Epithelial cell of proximal tubule (primary cell): ENCODE data around the gene HIVEP3. TPM values are rescaled to one million over a fixed set of nuclear protein-coding genes. Genes with fewer than 3 reads are reported as not detected.

ENCODE experiments used
- DNase-seq: peaks from one replicate; pipeline ENCODE4 v3.0.0-alpha.2; 2011; ENCODE audit warnings: low read depth
- H3K4me3 ChIP-seq: 2 replicates; pipeline ENCODE4 v1.5.1; 2011; ENCODE audit warnings: low read depth, mild to moderate bottlenecking, low read length
- total RNA-seq: library from RNA; depleted of rRNA; stranded (reverse); fragments of >200 nt; gene quantifications from 2 replicates; pipeline ENCODE4 v1.2.3, GENCODE V29; 2015
- TF ChIP-seq, protein P1 (sequence below): conservative IDR thresholded peaks from 2 replicates; pipeline ENCODE4 v1.5.1; 2012; ENCODE audit warnings: low read depth, mild to moderate bottlenecking, low read length

HIVEP3 gene
- total RNA-seq, 1 donor from 2014 or later = 3.9 TPM

DNA sequence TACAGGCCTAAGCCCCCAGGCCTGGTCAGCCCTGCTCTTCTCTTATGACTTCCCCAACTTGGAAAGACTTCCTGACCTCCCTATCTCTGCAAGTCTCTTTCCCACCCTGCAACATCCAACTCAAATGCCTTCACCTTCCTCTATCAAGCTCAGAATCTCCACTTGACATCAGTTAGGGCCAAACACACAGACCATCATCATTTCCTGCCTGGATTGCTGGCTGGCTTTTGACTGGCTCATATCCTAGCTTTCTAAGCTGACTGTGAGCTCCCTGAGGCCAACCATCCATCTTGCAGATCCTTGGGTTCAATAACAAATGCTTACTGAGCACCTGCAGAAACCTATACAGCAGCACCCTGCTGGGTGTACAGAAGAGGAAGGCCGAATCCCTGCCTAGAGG is 296.9 kb downstream of the HIVEP3 start:
- DNase-seq = no peak
- TF ChIP-seq, protein P1, sequence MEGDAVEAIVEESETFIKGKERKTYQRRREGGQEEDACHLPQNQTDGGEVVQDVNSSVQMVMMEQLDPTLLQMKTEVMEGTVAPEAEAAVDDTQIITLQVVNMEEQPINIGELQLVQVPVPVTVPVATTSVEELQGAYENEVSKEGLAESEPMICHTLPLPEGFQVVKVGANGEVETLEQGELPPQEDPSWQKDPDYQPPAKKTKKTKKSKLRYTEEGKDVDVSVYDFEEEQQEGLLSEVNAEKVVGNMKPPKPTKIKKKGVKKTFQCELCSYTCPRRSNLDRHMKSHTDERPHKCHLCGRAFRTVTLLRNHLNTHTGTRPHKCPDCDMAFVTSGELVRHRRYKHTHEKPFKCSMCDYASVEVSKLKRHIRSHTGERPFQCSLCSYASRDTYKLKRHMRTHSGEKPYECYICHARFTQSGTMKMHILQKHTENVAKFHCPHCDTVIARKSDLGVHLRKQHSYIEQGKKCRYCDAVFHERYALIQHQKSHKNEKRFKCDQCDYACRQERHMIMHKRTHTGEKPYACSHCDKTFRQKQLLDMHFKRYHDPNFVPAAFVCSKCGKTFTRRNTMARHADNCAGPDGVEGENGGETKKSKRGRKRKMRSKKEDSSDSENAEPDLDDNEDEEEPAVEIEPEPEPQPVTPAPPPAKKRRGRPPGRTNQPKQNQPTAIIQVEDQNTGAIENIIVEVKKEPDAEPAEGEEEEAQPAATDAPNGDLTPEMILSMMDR = no peak
- H3K4me3 ChIP-seq = no peak overlapping the region

DNA sequence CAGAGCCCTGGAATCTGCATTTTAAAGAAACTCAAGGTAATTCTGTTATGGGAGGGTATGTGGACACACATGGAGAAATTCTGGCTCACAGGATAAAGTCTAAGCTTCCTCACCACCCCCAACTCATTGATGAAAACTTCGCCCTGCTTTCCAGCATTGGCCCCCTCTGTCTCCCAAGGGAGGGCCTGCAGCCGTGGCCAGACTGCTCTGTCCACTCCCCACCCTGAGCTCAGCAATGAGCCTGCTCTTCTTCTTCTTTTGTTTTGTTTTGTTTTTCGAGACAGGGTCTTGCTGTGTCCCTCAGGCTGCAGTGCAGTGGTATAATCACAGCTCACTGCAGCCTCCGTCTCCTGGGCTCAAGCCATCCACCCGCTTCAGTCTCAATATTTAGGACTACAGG is 297.5 kb downstream of the HIVEP3 start:
- no peak for DNase-seq
- H3K4me3 ChIP-seq = no peak overlapping the region
- TF ChIP-seq, protein P1 = no peak

DNA sequence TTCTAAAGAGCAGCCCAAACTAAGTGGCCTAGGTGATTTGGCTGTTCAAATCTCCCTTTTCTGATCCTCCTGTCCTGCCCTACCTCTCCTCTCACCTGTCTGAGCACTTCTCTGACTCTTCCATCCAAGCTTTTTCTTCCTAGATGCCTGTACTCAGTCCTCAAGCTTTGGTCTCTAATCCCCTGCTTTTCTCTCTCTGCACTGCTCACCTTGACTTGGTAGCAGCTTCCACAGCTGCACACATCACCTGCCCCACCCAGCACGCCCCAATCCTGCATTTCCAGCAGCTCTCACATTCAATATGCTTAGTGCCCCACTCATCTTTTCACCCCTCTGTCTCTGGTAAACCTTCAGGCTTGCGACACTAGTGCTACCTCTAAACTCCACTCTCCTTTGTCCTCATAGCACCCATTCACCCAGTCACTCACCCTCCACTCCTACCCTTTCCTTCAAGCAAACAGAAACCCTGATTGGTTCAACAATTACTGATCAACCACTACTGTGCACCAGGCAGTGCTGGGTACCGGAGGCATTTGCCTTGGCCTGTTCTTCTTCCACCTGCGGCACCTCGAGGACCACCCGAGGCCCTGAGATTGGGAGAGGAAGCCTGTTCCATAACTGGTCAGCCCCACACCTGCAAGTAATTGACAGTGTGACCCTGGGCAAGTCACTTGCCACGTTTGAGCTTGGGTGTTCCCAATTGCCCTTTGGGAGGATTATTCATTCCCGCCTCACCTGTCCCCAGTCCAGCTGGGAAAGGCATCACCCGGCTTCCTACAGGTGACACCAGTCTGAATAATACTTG is 298.2 kb downstream of the HIVEP3 start:
- H3K4me3 ChIP-seq = no peak overlapping the region
- TF ChIP-seq, protein P1 = no peak
- no peak for DNase-seq

DNA sequence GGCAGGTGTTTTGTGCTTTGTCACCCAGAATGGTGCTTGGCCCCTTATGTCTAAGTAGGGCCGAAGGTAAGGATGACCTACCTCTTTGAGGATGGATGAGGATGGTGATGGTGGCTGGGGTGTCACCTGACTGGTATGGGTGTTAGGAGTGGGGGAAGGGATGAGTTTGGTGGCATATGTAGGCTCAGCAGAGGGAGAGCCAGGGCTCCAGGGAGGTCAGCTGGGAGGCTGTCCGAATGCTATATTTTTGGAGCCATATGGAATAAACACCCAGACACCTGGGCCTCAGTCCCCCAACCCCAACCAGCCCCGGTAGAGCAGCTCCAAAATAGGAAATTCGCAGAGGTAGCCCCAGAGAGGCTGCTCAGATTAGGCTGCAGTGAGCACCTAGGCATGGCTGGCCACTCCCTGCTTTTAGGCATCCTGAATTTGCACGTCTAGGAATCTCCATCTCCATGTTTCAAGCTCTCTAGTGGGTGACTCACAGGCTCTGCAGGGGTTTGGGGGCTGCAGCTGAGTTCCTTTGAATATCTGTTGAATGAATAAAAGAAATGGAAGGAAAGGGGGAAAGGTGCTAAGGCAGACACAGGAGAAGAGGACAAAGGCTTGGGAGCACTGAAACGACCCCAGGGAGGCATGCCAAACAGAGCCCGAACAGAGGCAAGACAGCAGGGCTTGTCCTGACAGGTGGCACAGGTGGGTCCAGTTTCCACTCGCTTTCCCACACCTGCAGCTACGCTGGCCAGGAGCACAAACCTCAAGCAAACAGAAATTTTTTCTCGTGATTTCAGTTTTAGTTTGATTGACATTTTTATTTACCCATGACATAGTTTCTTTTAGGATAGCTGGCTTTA is 299.0 kb downstream of the HIVEP3 start:
- no peak overlapping the region for H3K4me3 ChIP-seq
- TF ChIP-seq, protein P1 = no peak
- no peak for DNase-seq

DNA sequence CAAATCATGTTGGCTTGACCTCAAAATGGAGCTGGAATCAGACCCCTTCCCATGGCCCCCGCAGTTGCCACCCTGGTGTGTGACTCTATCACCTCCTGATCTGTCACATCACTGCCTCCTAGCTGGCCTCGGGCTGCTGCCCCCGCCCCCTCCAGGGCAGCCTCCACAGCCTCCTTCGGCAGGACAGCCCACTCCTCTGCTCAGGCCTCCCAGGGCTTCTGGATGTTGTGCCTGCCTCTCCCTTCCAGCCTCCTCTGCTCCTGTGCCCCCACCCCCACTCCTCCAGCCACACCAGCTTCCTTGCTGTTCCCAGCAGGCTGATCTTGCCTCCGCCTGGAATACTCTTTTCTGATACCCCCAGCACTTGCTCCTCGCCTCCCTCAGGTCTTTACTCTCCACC is 299.9 kb downstream of the HIVEP3 start:
- no peak for DNase-seq
- H3K4me3 ChIP-seq = no peak overlapping the region
- TF ChIP-seq, protein P1 = no peak

DNA sequence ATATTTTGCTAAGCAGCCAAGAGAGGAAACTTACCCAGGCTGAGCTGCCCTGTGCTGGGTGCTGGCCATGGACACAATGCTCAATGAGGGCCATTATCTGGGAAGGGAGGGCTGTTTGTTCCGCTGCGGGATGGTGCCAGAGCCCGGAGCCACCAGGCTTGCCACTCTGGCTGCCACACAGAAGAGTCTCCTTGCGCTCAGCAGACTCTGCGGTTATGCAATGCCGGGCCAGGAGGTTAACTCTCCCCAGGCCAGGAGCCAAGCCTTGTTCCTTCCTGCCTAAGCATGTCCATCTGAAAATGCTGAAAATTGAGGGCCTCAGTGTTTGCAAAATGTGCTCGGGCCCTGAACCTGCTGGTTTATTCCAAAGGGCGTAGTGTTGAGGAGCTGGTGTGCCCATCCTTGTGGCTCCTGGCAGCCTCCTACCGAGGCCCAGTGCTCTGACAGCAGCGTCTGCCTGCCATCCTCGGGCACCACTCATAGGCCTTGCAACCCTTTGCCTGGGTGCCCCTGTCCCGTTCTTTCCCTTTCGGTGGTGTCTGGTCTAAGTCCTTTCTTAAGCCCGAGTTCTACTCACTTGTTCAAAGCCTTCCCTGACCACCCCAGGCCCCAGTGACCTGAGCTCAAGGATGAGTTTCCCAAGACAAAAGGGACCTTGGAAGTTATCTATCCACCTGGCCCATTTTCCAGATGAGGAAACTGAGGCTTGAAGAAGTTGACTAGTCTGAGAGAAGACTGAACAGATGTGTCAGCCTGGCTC is 300.5 kb downstream of the HIVEP3 start:
- TF ChIP-seq, protein P1 = no peak
- no peak for DNase-seq

More for the DNA sequence above, 300.5 kb downstream of the HIVEP3 start:
- H3K4me3 ChIP-seq = no peak overlapping the region
